Heart left ventricle (tissue), 13 donors: ENCODE results near the gene APOBEC3H.
"Not testable (repeated sequence)": the region's sequence is repeated elsewhere in the genome, so short reads cannot be mapped to it uniquely, and the experiment has no call there.

Experiments
- CTCF ChIP-seq, 12 donors: fragments of 200-600 bp; sonication (generic) in 4 of 12; IDR thresholded peaks; one replicate each; pipeline versions ENCODE4 v1.5.0 to v1.8.0; 2018 to 2022; ENCODE audit warnings: antibody characterized with exemption in 12 of 12, mild to moderate bottlenecking in 5 of 12
- POLR2A ChIP-seq, 2 donors: fragments of 450-650 bp; IDR thresholded peaks; one replicate each; pipeline ENCODE4 v1.6.1; 2017; ENCODE audit warnings: antibody characterized with exemption in 2 of 2, mild to moderate bottlenecking in 2 of 2, moderate library complexity in 2 of 2
- donor health status: ischemic (EF 13 %, LVEDD 7.1; RV severe dilation, severe dysfunction).
- donor health status: DM: no; HTN: yes; CAD: no.
- donor health status: DM: no; HTN: no; CAD: no.
- donor health status: ischemic (EF 25% LVEDD 6.9; RV normal size, moderate dysfunction).
- donor health status: ischemic (EF 25% LVEDD 5.7; RV mildly dilated, moderate dysfunction).
- donor health status: ischemic (EF 35%, LVEDD 5.7; RV mildly dilated, moderate dysfunction).
- donor health status: nonischemic (EF 11% LVEDD 7.7; RV severe dilation, severe dysfunction).
- donor health status: DM: yes; HTN: yes; CAD: no.
- donor health status: PGD.
- donor health status: ischemic (EF 29% LVEDD 5.4; RV normal size, mild dysfunction).
- donor health status: nonischemic (EF 23%, LVEDD 6.1; RV moderate dilation, normal function).

GRCh38 chr22:39051844-39052495 is 45.1 kb upstream of the APOBEC3H start:
- not testable (repeated sequence) for TF ChIP-seq CTCF, POLR2A (IDR thresholded peaks at IDR 0.05)
